ENCODE measurements around the gene RXYLT1. TPM values are rescaled to one million over a fixed set of nuclear protein-coding genes. Genes with fewer than 3 reads are reported as not detected.

The RXYLT1 gene
- total and polyA plus RNA-seq, 11 donors: 7.6 to 28.3 (median 20.7) TPM

DNA sequence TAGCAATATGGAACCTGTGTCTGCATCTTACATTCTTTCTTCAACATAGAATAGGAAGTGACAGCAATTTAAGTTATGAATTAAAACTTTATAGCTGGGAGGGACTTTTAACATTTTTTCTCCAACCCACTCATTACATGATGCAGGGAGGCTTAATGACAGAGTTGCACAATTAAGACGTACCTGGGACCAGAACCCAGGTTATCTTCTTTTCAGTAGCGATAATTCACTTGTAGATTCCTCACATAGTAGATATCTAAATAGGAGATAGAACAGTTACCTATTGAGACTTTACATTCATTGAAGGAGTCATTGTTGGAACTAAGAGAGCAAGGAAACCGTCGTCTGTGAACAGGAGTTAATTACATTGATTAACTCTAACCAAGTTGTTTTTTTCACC lies 69.9 kb downstream of the RXYLT1 start:
- intact Hi-C loops (cut with DNase I): loop anchor here in 7 of 10 donors (5.0 to 10.0 kb wide), 7 partner anchors 83 to 555 kb away; partner anchors contain the start of genes C12orf56 (in 1 of the 7) and XPOT (in 1 of the 7)
- no peaks in the 10 kb centered on the region for H3K27me3 ChIP-seq

DNA sequence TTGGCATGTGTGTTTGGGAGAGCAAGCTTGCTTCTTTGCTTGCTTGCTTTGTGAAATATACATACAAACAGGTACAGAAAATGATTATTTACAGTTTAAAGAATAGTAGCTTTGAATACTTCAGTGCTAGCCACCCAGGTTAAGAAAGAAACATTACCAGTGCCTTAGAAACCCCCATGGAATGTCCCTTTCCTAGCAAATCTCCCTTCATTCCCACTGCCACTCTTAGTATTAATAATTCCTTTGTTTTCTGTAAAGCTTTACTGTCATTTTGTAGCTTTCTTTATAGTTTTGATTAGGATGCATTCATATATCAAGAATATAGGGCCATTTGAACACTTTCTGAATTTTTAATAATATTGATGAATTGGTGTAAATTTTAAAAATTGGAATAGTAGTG lies 74.3 kb downstream of the RXYLT1 start:
- intact Hi-C loops (cut with DNase I): no loop called here
- Histone ChIP-seq H3K36me3 (no peaks in the 10 kb centered on the region), H3K9me3 (no peaks in the 10 kb centered on the region), H3K27ac (no peak overlapping the region), H3K27me3 (no peaks in the 10 kb centered on the region), H3K4me3 (no peak overlapping the region), H3K4me1 (peaks cover 0 to 7% (median 0%) of the 10 kb centered on the region in 12 donors)
- ATAC-seq (no peak), DNase-seq (no peak)
- TF ChIP-seq POLR2A (IDR thresholded peaks at IDR 0.05): no peak
- TF ChIP-seq, protein P1, sequence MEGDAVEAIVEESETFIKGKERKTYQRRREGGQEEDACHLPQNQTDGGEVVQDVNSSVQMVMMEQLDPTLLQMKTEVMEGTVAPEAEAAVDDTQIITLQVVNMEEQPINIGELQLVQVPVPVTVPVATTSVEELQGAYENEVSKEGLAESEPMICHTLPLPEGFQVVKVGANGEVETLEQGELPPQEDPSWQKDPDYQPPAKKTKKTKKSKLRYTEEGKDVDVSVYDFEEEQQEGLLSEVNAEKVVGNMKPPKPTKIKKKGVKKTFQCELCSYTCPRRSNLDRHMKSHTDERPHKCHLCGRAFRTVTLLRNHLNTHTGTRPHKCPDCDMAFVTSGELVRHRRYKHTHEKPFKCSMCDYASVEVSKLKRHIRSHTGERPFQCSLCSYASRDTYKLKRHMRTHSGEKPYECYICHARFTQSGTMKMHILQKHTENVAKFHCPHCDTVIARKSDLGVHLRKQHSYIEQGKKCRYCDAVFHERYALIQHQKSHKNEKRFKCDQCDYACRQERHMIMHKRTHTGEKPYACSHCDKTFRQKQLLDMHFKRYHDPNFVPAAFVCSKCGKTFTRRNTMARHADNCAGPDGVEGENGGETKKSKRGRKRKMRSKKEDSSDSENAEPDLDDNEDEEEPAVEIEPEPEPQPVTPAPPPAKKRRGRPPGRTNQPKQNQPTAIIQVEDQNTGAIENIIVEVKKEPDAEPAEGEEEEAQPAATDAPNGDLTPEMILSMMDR (IDR thresholded peaks at IDR 0.05): no peak

More for the DNA sequence above, 69.9 kb downstream of the RXYLT1 start:
- DNase-seq (no peak), ATAC-seq (no peak)
- no peaks in the 10 kb centered on the region for H3K9me3 ChIP-seq
- peaks cover 0 to 30% (median 9%) of the 10 kb centered on the region in 12 donors for H3K4me1 ChIP-seq
- H3K4me3 ChIP-seq: no peak overlapping the region
- no peak for TF ChIP-seq POLR2A (IDR thresholded peaks at IDR 0.05)
- TF ChIP-seq, protein P1 (IDR thresholded peaks at IDR 0.05): no peak
- no peaks in the 10 kb centered on the region for H3K36me3 ChIP-seq
- WGBS, 4 donors: 85 to 94% (median 91%) methylated on average over 4 of the region's 4 CpGs
- no peak overlapping the region for H3K27ac ChIP-seq

DNA sequence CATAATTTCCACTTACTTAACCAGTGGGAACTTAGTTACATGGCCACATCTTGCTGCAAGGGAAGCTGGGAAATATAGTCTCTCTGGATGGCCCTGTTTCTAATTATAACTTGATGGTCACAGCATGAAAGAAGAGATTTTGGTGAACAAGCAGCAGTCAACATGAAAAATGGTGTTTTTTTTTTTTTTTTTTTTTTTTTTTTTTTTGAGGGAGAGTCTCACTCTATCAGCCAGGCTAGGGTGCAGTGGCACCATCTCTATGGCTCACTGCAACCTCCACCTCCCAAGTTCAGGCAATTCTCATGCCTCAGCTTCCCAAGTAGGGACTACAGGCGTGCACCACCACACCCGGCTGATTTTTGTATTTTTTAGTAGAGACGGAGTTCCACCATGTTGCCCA lies 75.6 kb downstream of the RXYLT1 start:
- Histone ChIP-seq H3K36me3 (no peaks in the 10 kb centered on the region), H3K27ac (no peak overlapping the region), H3K9me3 (no peaks in the 10 kb centered on the region), H3K4me1 (no peaks in the 10 kb centered on the region), H3K27me3 (no peaks in the 10 kb centered on the region), H3K4me3 (no peak overlapping the region)
- intact Hi-C loops (cut with DNase I): no loop called here
- TF ChIP-seq, protein P1 (IDR thresholded peaks at IDR 0.05): no peak
- ATAC-seq (no peak), DNase-seq (no peak)
- 97 to 100% (median 98%) methylated on average over 3 of the region's 3 CpGs for WGBS, 4 donors

DNA sequence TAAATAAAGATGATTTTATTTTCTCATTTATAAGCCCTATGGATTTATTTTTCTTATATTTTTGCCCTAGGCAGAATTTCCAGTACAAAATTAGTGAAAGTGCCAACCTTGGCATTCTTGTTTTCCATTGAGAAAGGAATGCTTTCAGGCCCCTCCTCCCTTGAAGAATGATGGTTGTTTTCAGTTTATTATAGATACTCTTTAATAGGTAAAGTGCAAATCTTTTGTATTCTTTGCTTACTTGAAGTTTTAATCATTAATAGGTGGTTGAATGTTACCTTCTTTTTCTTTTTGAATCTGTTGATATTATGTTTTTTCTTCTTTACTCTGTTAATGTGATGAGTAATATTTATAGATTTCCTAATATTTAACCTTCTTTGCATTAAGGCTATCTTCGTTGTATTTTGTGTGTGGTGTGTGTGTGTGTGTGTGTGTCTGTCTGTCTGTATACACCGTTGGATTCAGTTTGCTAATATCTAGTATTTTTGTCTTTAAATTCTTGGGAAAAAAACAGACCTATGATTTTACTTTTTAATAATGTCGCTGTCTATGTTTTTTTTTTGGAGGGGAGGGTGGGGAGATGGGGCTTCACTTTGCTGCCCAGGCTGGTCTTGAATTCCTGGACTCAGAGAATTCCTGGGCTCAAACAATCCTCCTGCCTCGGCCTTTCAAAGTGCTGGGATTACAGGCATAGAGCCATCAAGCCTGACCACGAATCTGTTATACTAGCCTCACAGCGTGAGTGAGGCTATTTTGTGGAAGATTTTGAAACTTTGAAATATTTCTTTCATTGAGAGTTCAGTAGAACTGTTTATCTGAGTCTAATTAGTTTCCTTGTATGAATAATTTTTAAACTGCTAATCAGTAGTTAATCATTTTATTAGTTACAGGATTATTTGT lies 78.3 kb downstream of the RXYLT1 start:
- ATAC-seq (no peak), DNase-seq (no peak)
- TF ChIP-seq, protein P1 (IDR thresholded peaks at IDR 0.05): no peak
- TF ChIP-seq POLR2A (IDR thresholded peaks at IDR 0.05): no peak
- intact Hi-C loops (cut with DNase I): no loop called here
- H3K27ac ChIP-seq: no peak overlapping the region
- WGBS, 4 donors: 79 to 90% (median 88%) methylated on average over 6 of the region's 6 CpGs
- no peaks in the 10 kb centered on the region for H3K9me3 ChIP-seq
- no peak overlapping the region for H3K4me3 ChIP-seq
- H3K36me3 ChIP-seq: no peaks in the 10 kb centered on the region
- no peaks in the 10 kb centered on the region for H3K27me3 ChIP-seq
- peaks cover 0 to 16% (median 5%) of the 10 kb centered on the region in 12 donors for H3K4me1 ChIP-seq

Other genes with a start within 250 kb of the RXYLT1 start
- gene DPY19L2, start 111.4 kb upstream of the RXYLT1 start, total RNA-seq: 10 to 100 TPM; 22.9 to 55.0 (median 44.6) TPM
- gene DPY19L2, start 111.4 kb upstream of the RXYLT1 start, polyA plus RNA-seq: 10 to 100 TPM in 1 of 2 donors, 1 to 10 TPM in 1; 7.3 to 56.5 TPM
- 10 to 100 TPM in 1 of 9 donors, 1 to 10 TPM in 8; 2.1 to 10.6 (median 4.5) TPM for gene SRGAP1, start 64.8 kb downstream of the RXYLT1 start, total RNA-seq
- gene SRGAP1, start 64.8 kb downstream of the RXYLT1 start, polyA plus RNA-seq: 1 to 10 TPM; 1.3 to 4.5 TPM

Data from heart left ventricle (tissue), 16 donors.